ENCODE results near the gene LRRC46. TPM values are rescaled to one million over a fixed set of nuclear protein-coding genes. Genes with fewer than 3 reads are reported as not detected.

LRRC46 gene
- total and polyA plus RNA-seq, 2 donors (not counting 1 experiment from before 2014, with no cell fraction given): 0.69 to 2.4 TPM

- H4K20me1 ChIP-seq (ENCODE audit: control insufficient read depth, insufficient read depth, low read length, poor library complexity, severe bottlenecking): no peaks in the 10 kb centered on the region
- peaks cover 26% of the 10 kb centered on the region for H3K4me1 Mint-ChIP-seq
- H3K27ac ChIP-seq (ENCODE audit: low read length in 2 of 2): no peak overlapping the region
- no peak overlapping the region for H3K9ac ChIP-seq (ENCODE audit: low read length)
- H3K27me3 Mint-ChIP-seq: no peaks in the 10 kb centered on the region
- 96% methylated on average over 6 of the region's 11 CpGs for WGBS (ENCODE audit: insufficient coverage)
- peaks cover 16 to 23% of the 10 kb centered on the region in 2 donors for H3K4me1 ChIP-seq (ENCODE audit: control insufficient read depth in 2 of 2, insufficient read depth in 2 of 2, low read length in 2 of 2)
- H3K9me3 ChIP-seq (ENCODE audit: control extremely low read depth in 1 of 3, control insufficient read depth in 2 of 3, insufficient read depth in 1 of 3, low read length in 2 of 3): no peaks in the 10 kb centered on the region
- H3K4me3 Mint-ChIP-seq: no peak overlapping the region
- H2AFZ ChIP-seq (ENCODE audit: insufficient read depth, low read depth, low read length, poor library complexity, severe bottlenecking): no peak overlapping the region
- no peak overlapping the region for H3K27ac Mint-ChIP-seq
- no peak overlapping the region for H3K4me2 ChIP-seq (replicated peaks; ENCODE audit: low read depth, low read length, poor library complexity, severe bottlenecking)
- DNase-seq: no peak
- no peak for ATAC-seq (ENCODE audit: low read depth)
- H3K79me2 ChIP-seq (ENCODE audit: control insufficient read depth, insufficient read depth, low read length): peaks cover 11% of the 10 kb centered on the region
- ChIA-PET CTCF (no interaction called here), POLR2A (no interaction called here)
- peaks cover 0 to 52% of the 10 kb centered on the region in 2 experiments for H3K36me3 ChIP-seq (replicated peaks in 1 of 2; ENCODE audit: control extremely low read depth in 1 of 2, control insufficient read depth in 1 of 2, extremely low read depth in 1 of 2, insufficient read depth in 2 of 2, low read length in 1 of 2)
- no peaks in the 10 kb centered on the region for H3K9me3 Mint-ChIP-seq (ENCODE audit: insufficient read depth)
- no peak overlapping the region for H3K4me3 ChIP-seq (ENCODE audit: control extremely low read depth in 1 of 5, extremely low read depth in 1 of 5, insufficient read depth in 1 of 5, low read depth in 2 of 5, low read length in 4 of 5)
- TF ChIP-seq EZH2 (IDR thresholded peaks at IDR 0.05; ENCODE audit: borderline replicate concordance, insufficient read depth, low read depth, low read length, poor library complexity, severe bottlenecking) (no peak), CTCF (IDR thresholded peaks at IDR 0.05) (no peak)
- intact Hi-C loops (cut with micrococcal nuclease): no loop called here
- H3K27me3 ChIP-seq (replicated peaks in 1 of 4; ENCODE audit: control extremely low read depth in 1 of 4, control insufficient read depth in 3 of 4, insufficient read depth in 4 of 4, low read length in 3 of 4): no peaks in the 10 kb centered on the region
These were observed 13.3 kb upstream of the LRRC46 start for GRCh38 chr17:47818002-47818695.

GRCh38 chr17:47819475-47819874 lies 12.0 kb upstream of the LRRC46 start:
- H3K36me3 ChIP-seq (replicated peaks in 1 of 2; ENCODE audit: control extremely low read depth in 1 of 2, control insufficient read depth in 1 of 2, extremely low read depth in 1 of 2, insufficient read depth in 2 of 2, low read length in 1 of 2): peaks cover 0 to 59% of the 10 kb centered on the region in 2 experiments
- intact Hi-C loops (cut with micrococcal nuclease): no loop called here

More at GRCh38 chr17:47819475-47819874, 12.0 kb upstream of the LRRC46 start:
- no peak overlapping the region for H3K9ac ChIP-seq (ENCODE audit: low read length)
- H3K4me2 ChIP-seq (replicated peaks; ENCODE audit: low read depth, low read length, poor library complexity, severe bottlenecking): no peak overlapping the region
- Mint-ChIP-seq H3K27me3 (no peaks in the 10 kb centered on the region), H3K4me3 (peak overlapping the region; percentile 15), H3K4me1 (peaks cover 27% of the 10 kb centered on the region), H3K9me3 (ENCODE audit: insufficient read depth) (no peaks in the 10 kb centered on the region), H3K27ac (no peak overlapping the region)
- H3K27me3 ChIP-seq (replicated peaks in 1 of 4; ENCODE audit: control extremely low read depth in 1 of 4, control insufficient read depth in 3 of 4, insufficient read depth in 4 of 4, low read length in 3 of 4): no peaks in the 10 kb centered on the region
- H2AFZ ChIP-seq (ENCODE audit: insufficient read depth, low read depth, low read length, poor library complexity, severe bottlenecking): no peak overlapping the region
- DNase-seq (no peak), ATAC-seq (ENCODE audit: low read depth) (no peak)
- no peaks in the 10 kb centered on the region for H3K9me3 ChIP-seq (ENCODE audit: control extremely low read depth in 1 of 3, control insufficient read depth in 2 of 3, insufficient read depth in 1 of 3, low read length in 2 of 3)
- no peak overlapping the region for H3K4me3 ChIP-seq (ENCODE audit: control extremely low read depth in 1 of 5, extremely low read depth in 1 of 5, insufficient read depth in 1 of 5, low read depth in 2 of 5, low read length in 4 of 5)
- POLR2A ChIA-PET: no interaction called here
- no peak overlapping the region for H3K27ac ChIP-seq (ENCODE audit: low read length in 2 of 2)
- WGBS (ENCODE audit: insufficient coverage): 93% methylated on average over 9 of the region's 10 CpGs
- TF ChIP-seq CTCF (IDR thresholded peaks at IDR 0.05): no peak
- no peak for TF ChIP-seq EZH2 (IDR thresholded peaks at IDR 0.05; ENCODE audit: borderline replicate concordance, insufficient read depth, low read depth, low read length, poor library complexity, severe bottlenecking)
- no peaks in the 10 kb centered on the region for H4K20me1 ChIP-seq (ENCODE audit: control insufficient read depth, insufficient read depth, low read length, poor library complexity, severe bottlenecking)
- CTCF ChIA-PET: no interaction called here
- H3K4me1 ChIP-seq (ENCODE audit: control insufficient read depth in 2 of 2, insufficient read depth in 2 of 2, low read length in 2 of 2): peaks cover 16 to 23% of the 10 kb centered on the region in 2 donors
- H3K79me2 ChIP-seq (ENCODE audit: control insufficient read depth, insufficient read depth, low read length): peaks cover 11% of the 10 kb centered on the region
